MM.1S (cell line): Measurements from ENCODE around the gene CERS1.

ENCODE experiments used
- CTCF ChIP-seq: fragments of 300-600 bp; sonication (generic); IDR thresholded peaks from 2 replicates; pipeline ENCODE4 v1.5.1; 2016; ENCODE audit warnings: antibody characterized with exemption, low read length, mixed read lengths
- EZH2 ChIP-seq: fragments of 300-600 bp; sonication (generic); optimal IDR thresholded peaks from 2 replicates; pipeline ENCODE3; 2017; ENCODE audit warnings: low read depth, mild to moderate bottlenecking, antibody characterized with exemption, low read length, mixed read lengths

DNA sequence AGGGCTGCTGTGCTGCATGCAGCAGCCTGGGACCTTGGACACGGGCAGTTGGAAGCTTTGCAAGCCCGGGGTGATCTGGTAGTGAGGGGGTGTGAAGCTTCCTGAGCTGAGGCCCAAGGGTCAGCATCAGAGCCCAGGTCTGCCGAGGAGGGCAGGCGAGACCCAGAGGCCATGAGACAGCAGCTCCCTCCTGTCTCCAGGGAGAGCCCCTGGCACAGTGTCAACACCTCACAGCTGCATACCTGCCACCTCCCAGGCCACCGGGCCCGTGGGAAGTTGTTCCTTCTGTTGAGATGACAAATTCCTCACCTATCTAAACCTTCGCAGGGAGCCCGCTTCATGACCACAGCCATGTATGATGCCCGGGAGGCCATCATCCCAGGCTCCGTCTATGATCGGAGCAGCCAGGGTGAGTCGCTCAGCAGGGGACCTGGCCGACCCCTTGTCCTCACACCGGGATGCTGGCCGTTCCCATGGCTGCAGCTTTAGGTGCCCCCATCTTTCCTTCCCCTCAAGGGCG lies 32.1 kb downstream of the CERS1 start:
- TF ChIP-seq CTCF (no peak), EZH2 (no peak)
